Heart left ventricle (tissue), 13 donors: ENCODE measurements around the gene TCF20.

Source experiments
- POLR2A ChIP-seq, 2 donors: fragments of 450-650 bp; IDR thresholded peaks; one replicate each; pipeline ENCODE4 v1.6.1; 2017; ENCODE audit warnings: antibody characterized with exemption in 2 of 2, mild to moderate bottlenecking in 2 of 2, moderate library complexity in 2 of 2
- TF ChIP-seq, protein P1 (sequence below), 12 donors: fragments of 200-600 bp; sonication (generic) in 4 of 12; IDR thresholded peaks; one replicate each; pipeline versions ENCODE4 v1.5.0 to v1.8.0; 2018 to 2022; ENCODE audit warnings: antibody characterized with exemption in 12 of 12, mild to moderate bottlenecking in 5 of 12
- donor health status: ischemic (EF 13 %, LVEDD 7.1; RV severe dilation, severe dysfunction).
- donor health status: DM: no; HTN: yes; CAD: no.
- donor health status: DM: no; HTN: no; CAD: no.
- donor health status: ischemic (EF 25% LVEDD 6.9; RV normal size, moderate dysfunction).
- donor health status: ischemic (EF 25% LVEDD 5.7; RV mildly dilated, moderate dysfunction).
- donor health status: ischemic (EF 35%, LVEDD 5.7; RV mildly dilated, moderate dysfunction).
- donor health status: nonischemic (EF 11% LVEDD 7.7; RV severe dilation, severe dysfunction).
- donor health status: DM: yes; HTN: yes; CAD: no.
- donor health status: PGD.
- donor health status: ischemic (EF 29% LVEDD 5.4; RV normal size, mild dysfunction).
- donor health status: nonischemic (EF 23%, LVEDD 6.1; RV moderate dilation, normal function).

DNA sequence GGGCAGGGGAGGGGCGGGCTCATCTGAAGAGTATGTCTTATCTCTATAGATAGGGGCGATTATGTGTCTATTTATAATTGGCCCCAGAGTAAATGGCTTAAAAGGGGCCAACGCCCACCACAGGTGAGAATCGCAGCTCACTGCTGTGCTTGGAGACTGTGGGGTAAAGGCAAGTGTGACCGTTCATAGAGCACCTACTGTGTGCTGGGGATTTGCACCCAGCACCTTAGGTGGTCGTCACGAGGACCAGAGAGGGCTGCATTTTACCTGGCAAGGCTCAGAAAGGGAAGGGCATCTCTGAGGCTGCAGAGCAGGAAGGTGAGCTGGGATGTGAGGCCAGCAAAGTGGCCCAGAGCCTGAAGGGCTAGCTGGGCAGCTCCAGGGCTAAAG lies 13.7 kb upstream of the TCF20 start:
- TF ChIP-seq, protein P1, sequence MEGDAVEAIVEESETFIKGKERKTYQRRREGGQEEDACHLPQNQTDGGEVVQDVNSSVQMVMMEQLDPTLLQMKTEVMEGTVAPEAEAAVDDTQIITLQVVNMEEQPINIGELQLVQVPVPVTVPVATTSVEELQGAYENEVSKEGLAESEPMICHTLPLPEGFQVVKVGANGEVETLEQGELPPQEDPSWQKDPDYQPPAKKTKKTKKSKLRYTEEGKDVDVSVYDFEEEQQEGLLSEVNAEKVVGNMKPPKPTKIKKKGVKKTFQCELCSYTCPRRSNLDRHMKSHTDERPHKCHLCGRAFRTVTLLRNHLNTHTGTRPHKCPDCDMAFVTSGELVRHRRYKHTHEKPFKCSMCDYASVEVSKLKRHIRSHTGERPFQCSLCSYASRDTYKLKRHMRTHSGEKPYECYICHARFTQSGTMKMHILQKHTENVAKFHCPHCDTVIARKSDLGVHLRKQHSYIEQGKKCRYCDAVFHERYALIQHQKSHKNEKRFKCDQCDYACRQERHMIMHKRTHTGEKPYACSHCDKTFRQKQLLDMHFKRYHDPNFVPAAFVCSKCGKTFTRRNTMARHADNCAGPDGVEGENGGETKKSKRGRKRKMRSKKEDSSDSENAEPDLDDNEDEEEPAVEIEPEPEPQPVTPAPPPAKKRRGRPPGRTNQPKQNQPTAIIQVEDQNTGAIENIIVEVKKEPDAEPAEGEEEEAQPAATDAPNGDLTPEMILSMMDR (IDR thresholded peaks at IDR 0.05): no peak
- TF ChIP-seq POLR2A (IDR thresholded peaks at IDR 0.05): no peak
